Brain pericyte (primary cell): ENCODE results near the gene LRRC75A.
"Not testable (repeated sequence)": the region's sequence is repeated elsewhere in the genome, so short reads cannot be mapped to it uniquely, and the experiment has no call there.

Experiments
- DNase-seq: peaks from one replicate; pipeline ENCODE4 v3.0.0-alpha.2; 2012; ENCODE audit warnings: low read depth, low spot score

The LRRC75A gene

DNA sequence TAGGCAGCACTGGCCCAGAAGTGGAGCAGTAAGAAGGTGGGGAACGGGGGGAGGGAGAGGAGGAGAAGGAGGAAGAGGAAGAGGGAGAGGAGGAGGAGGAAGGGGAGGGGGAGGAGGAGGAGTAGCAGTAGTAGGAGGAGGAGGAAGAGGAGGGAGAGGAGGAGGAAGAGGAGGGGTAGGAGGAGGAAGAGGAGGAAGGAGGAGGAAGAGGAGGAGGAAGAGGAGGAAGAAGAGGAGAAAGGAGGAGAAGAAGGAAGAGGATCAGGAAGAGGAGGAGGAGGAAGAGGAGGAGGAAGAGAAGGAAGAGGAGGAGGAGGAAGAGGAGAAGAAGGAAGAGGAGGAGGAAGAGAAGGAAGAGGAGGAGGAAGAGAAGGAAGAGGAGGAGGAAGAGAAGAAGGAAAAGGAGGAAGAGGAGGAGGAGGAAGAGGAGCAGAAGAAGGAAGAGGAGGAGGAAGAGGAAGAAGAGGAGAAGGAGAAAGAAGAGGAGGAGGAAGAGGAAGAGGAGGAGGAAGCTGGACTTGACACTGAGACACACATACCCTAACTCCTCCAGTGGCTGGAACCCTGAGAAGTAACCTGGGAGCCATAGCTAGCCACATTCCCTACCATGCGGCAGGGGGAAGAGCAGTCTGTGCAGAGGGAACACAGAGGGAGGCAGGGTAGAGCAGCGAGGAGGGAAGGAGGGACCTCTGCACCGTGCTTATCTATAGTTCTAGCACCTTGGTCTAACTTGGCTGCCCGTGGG, 35.8 kb downstream of the LRRC75A start:
- no peak for DNase-seq

GRCh38 chr17:16453493-16453851, 38.5 kb downstream of the LRRC75A start:
- DNase-seq: no peak

GRCh38 chr17:16452268-16452667, 39.7 kb downstream of the LRRC75A start:
- DNase-seq: not testable (repeated sequence)

DNA sequence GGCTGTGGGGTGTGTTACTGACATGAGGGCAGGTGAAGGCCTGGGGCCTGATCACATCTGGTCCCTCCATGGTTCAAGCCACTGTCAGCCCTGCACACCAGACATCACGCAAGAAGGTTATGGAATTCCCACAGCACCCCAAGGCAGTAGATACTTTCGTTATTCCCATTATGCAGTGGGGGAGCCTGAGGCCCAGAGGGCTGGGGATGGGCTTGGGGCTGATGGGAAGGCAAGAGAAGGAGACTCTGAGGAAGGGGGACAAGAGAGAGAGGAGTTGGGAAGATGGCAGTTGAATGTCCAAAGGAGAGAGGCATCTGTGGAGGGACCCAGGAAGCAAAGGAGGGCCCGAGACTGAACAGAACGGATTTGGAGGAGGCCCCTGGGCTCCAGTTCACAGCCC, 42.0 kb downstream of the LRRC75A start:
- no peak for DNase-seq

GRCh38 chr17:16449121-16449570, 42.8 kb downstream of the LRRC75A start:
- DNase-seq: no peak

- DNase-seq: no peak
These were observed 43.5 kb downstream of the LRRC75A start for GRCh38 chr17:16448490-16448889.

DNA sequence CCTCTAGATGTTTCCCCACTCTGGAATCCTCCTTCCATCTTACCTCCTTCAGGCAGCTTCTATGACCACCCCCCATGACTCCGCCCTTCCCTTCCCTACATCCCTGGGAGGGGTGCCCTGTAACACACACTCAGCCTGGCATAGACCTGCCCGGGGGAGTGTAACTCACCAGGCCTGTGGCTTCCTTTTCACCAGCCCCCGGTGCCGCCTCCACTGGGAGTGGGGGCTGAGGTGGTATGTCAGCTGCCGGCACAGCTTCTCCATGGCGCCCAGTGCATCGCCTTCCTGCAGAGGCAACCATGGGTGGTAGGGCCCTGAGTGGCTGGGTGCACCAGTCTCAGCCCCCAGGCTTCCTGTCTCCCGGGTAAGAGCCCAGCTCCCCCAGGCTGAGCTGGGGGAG, 44.3 kb downstream of the LRRC75A start:
- DNase-seq: no peak

GRCh38 chr17:16446338-16446983, 45.5 kb downstream of the LRRC75A start:
- DNase-seq: no peak

DNA sequence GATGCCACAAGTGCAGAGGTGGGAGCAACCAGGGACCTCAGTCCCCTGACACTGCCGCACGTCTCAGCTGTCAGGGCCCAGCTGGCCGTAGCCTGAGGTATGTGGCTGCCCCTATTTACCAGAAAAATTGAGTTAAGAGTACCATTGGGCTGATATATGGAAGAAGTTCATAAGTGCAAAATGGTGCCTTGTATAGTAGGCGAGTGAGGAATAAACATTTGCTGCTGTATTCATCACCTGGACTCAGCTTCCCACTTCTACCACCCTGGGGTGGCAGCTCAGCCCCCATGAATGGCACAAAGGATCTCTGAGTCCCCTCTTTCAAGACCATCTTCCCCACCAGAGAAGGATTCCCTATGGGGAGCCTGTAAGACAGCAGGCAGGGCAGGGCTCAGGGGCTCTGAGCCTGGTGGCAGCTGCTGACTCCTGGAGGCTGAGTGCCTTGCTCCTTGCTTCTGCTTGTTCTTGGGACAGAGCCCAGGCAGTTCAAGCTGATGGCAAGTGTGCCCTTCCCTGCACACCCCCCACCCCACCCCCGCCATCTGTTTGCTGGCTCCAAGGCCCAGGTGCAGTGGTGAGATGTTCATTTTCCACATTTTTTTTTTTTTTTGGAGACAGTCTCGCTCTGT, 47.6 kb downstream of the LRRC75A start:
- DNase-seq: no peak

- no peak for DNase-seq
These were observed 48.3 kb downstream of the LRRC75A start for GRCh38 chr17:16443511-16444257.

DNA sequence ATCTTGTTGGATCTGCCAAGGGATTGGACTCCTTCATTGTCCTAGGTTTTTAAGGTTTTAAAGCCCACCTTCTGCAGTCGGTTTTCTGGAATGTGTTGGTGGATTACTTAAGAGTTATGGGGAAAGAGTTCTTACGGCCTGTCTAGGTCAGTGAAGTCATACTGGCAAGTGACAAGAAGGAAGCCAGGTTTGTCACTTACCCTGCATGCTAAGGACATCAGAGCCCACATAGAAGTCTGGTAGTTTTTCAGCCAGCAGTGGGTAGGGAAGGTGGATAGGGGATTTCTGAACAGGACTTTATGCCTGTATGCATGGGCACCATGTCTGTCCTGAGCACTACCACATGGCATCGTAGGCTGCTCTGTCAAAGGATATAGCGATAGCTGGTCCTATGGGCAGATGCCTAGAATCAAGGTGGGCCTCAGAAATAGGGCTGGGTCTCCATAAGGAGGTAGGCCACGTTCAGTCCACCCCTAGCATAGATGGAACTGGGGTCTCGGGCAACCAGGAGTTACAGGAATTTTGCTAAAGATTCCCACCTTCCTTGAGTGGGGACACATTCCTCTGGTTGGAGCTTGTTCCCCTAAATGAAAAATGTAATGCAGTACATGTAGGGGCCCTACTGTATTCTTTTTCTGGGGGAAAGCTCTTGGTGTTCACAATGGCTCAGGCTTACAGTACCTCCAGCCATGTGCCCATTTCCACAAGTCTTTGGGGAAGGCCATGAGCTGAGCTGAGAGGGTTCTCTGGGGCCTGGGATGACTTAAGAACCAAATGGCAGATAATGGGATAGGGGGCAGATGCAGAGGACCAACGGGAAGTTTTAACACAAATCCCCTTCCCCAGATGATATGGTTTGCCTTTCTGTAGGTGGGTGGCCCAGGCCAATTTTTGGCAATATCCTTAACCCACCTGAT, 49.1 kb downstream of the LRRC75A start:
- DNase-seq: no peak

GRCh38 chr17:16442141-16442540, 49.9 kb downstream of the LRRC75A start:
- no peak for DNase-seq

- no peak for DNase-seq
These were observed 50.9 kb downstream of the LRRC75A start for GRCh38 chr17:16440901-16441629.

- not testable (repeated sequence) for DNase-seq
These were observed 51.6 kb downstream of the LRRC75A start for GRCh38 chr17:16440354-16440753.

DNA sequence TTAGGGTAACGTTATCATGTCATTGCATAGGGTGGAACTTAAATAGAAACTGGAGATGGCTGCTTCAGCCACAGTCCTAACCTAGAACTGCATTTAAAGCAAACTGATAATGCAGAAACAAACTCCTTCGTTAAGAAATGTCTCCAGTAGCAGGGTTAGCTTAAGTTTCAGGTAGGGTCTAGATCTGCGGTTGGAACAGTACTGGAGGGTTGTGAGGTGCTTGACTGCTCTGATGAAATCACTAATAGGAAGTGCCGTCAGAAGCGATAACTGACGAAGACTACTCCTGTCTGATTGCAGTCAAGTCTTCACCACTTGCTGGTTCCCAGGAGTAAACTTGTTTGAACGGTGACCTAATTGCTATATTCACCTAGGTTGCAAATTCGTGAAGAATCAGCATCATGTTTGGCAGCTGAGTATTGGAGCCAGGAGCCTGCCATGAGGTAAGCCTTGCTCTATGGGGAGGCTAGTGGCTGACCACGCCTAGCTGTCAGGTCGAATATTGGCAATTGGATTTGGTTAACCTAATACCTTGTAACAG, 52.1 kb downstream of the LRRC75A start:
- DNase-seq: no peak

GRCh38 chr17:16439303-16439791, 52.6 kb downstream of the LRRC75A start:
- no peak for DNase-seq

DNA sequence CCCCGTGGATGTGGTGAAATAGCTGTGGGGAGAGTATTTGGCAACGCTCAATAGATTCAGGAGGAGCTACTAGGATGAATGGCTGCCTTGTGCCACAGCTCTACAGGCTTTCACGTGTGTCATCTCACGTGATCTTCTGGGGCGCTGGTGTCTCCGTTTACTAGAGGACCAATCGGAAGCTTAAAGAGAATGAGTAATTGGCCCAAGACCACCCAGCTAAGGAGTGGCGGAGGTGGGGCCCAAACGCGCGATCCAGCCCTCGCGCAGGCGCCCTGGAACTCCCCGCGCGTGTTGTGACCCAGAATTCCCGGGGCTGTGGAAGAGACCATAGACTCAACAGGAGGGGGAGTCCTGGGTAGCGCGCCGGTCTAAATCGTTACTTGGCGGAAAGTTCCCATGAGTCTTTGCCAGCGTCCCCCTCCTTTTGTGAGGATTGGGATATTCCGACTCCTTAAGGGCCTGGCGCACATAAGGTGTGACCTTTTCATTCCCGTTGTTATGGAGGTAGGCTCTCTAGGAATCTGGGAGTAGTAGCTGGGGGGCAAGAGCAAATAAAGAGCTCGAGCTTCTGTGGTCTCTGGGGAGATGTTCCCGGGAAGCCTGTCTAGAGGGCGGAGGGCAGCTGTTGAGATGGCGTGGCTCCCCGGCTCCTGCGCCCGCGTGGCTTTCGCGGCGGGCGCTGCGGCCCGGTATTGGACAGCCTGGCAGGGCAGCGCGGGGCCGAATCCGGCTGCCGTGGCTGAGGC, 53.3 kb downstream of the LRRC75A start:
- DNase-seq: peak; percentile 99

GRCh38 chr17:16438173-16438556, 53.8 kb downstream of the LRRC75A start:
- DNase-seq: no peak

GRCh38 chr17:16437083-16437482, 54.9 kb downstream of the LRRC75A start:
- DNase-seq: no peak
